Loucy (cell line): ENCODE data around the gene PP2D1.

Experiments
- H2AFZ ChIP-seq: fragments of 200-600 bp; sonication (generic); 2 replicates; pipeline ENCODE4 v1.6.0; 2016; ENCODE audit warnings: antibody characterized with exemption, mild to moderate bottlenecking, low read length, moderate library complexity
- H3F3A ChIP-seq: fragments of 200-600 bp; 2 replicates; pipeline ENCODE4 v1.6.0; 2016; ENCODE audit warnings: antibody characterized with exemption, low read depth, mild to moderate bottlenecking
- H3K27me3 ChIP-seq: fragments of 200-600 bp; sonication (generic); 2 replicates; pipeline ENCODE4 v1.6.1; 2014; ENCODE audit warnings: low read length, mild to moderate bottlenecking; ENCODE audit not compliant: insufficient read depth, poor library complexity, severe bottlenecking
- H3K36me3 ChIP-seq: fragments of 200-600 bp; sonication (generic); 2 replicates; pipeline ENCODE4 v1.6.1; 2016; ENCODE audit warnings: low read length; ENCODE audit not compliant: insufficient read depth
- H3K4me1 ChIP-seq: fragments of 200-600 bp; sonication (generic); 2 replicates; pipeline ENCODE4 v1.5.1; 2014; ENCODE audit warnings: low read length, mild to moderate bottlenecking; ENCODE audit not compliant: insufficient read depth, poor library complexity, severe bottlenecking
- H3K4me2 ChIP-seq: fragments of 200-600 bp; sonication (generic); 2 replicates; pipeline ENCODE4 v1.6.0; 2014; ENCODE audit warnings: antibody characterized with exemption, low read length, low read depth, mild to moderate bottlenecking; ENCODE audit not compliant: poor library complexity, severe bottlenecking
- H3K4me3 ChIP-seq: fragments of 200-600 bp; sonication (generic); 2 replicates; pipeline ENCODE4 v1.5.1; 2014; ENCODE audit warnings: low read length, mild to moderate bottlenecking, mixed read lengths; ENCODE audit not compliant: poor library complexity, severe bottlenecking
- H3K79me2 ChIP-seq: fragments of 200-600 bp; sonication (generic); 2 replicates; pipeline ENCODE4 v1.6.1; 2014; ENCODE audit warnings: low read length; ENCODE audit not compliant: insufficient read depth
- H3K9ac ChIP-seq: fragments of 200-600 bp; sonication (generic); 2 replicates; pipeline ENCODE4 v1.6.0; 2014; ENCODE audit warnings: mild to moderate bottlenecking, low read depth, low read length, moderate library complexity; ENCODE audit not compliant: poor library complexity, severe bottlenecking
- H3K9me2 ChIP-seq: fragments of 200-600 bp; sonication (generic); replicated peaks from 2 replicates; pipeline ENCODE4 v1.6.1; 2016; ENCODE audit warnings: low read depth, low read length, mixed read lengths
- H3K9me3 ChIP-seq: fragments of 200-600 bp; sonication (generic); 2 replicates; pipeline ENCODE4 v1.6.1; 2014; ENCODE audit warnings: mild to moderate bottlenecking, antibody characterized with exemption, low read length, low read depth; ENCODE audit not compliant: insufficient read depth
- H4K20me1 ChIP-seq: fragments of 200-600 bp; sonication (generic); 2 replicates; pipeline ENCODE4 v1.6.0; 2014; ENCODE audit warnings: antibody characterized with exemption, low read length, mild to moderate bottlenecking; ENCODE audit not compliant: insufficient read depth, poor library complexity, severe bottlenecking
- CTCF ChIP-seq: fragments of 200-600 bp; sonication (generic); conservative IDR thresholded peaks from 2 replicates; pipeline ENCODE4 v1.5.1; 2014; ENCODE audit warnings: mild to moderate bottlenecking, antibody characterized with exemption, low read length
- EZH2phosphoT487 ChIP-seq: fragments of 200-600 bp; IDR thresholded peaks from 2 replicates; pipeline ENCODE4 v1.6.1; 2018; ENCODE audit warnings: antibody characterized with exemption, mild to moderate bottlenecking, moderate library complexity, borderline replicate concordance

The PP2D1 gene

DNA sequence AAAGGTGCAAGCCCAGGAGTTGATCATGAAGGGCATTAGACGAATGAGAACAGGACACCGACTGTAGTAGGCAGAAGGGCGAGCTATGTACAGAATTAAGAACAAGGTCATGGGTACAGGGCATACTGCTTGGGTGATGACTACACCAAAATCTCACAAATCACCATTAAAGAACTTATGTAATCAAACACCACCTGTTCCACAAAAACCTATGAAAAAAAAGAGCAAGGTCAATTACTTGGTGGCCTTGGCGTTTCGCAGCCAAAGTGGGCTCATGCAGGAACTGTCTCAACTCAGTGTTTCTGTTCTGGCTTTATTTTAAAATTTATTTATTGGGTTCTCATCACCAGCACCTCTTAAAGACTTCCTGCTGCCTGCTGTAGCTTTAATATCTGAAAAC, 30.3 kb upstream of the PP2D1 start:
- Histone ChIP-seq H3K27me3 (no peaks in the 10 kb centered on the region), H3K9me3 (no peaks in the 10 kb centered on the region), H3K9ac (no peak overlapping the region), H3K79me2 (peaks cover 50% of the 10 kb centered on the region), H3K9me2 (no peaks in the 10 kb centered on the region), H3K36me3 (no peaks in the 10 kb centered on the region), H2AFZ (no peak overlapping the region), H3K4me3 (peak overlapping the region; percentile 96), H3K4me2 (peak overlapping the region; percentile 92), H3K4me1 (peaks cover 42% of the 10 kb centered on the region), H3F3A (peaks cover 3% of the 10 kb centered on the region; the same call in 1 of the 2 replicates), H4K20me1 (peaks cover 13% of the 10 kb centered on the region)
- no peak for TF ChIP-seq EZH2phosphoT487

GRCh38 chr3:20041197-20041780, 29.2 kb upstream of the PP2D1 start:
- no peaks in the 10 kb centered on the region for H3K27me3 ChIP-seq
- peak overlapping the region; percentile 92 for H2AFZ ChIP-seq
- H3K4me2 ChIP-seq = peak overlapping the region; percentile 92
- H3F3A ChIP-seq = peaks cover 3% of the 10 kb centered on the region; the same call in 1 of the 2 replicates
- H3K9me3 ChIP-seq = no peaks in the 10 kb centered on the region
- H4K20me1 ChIP-seq = peaks cover 13% of the 10 kb centered on the region
- 0 out of 2 replicates have a peak, but pooled peaks have one; percentile 17 for TF ChIP-seq CTCF
- TF ChIP-seq EZH2phosphoT487 = no peak
- peak overlapping the region; percentile 96 for H3K4me3 ChIP-seq
- H3K9ac ChIP-seq = peak overlapping the region; percentile 77
- no peaks in the 10 kb centered on the region for H3K36me3 ChIP-seq
- peaks cover 42% of the 10 kb centered on the region for H3K79me2 ChIP-seq
- H3K4me1 ChIP-seq = peaks cover 37% of the 10 kb centered on the region
- no peaks in the 10 kb centered on the region for H3K9me2 ChIP-seq

GRCh38 chr3:20040548-20041196, 28.6 kb upstream of the PP2D1 start:
- Histone ChIP-seq H3K9me3 (no peaks in the 10 kb centered on the region), H3K79me2 (peaks cover 36% of the 10 kb centered on the region), H2AFZ (peak overlapping the region; percentile 92), H3K9me2 (no peaks in the 10 kb centered on the region), H3K36me3 (no peaks in the 10 kb centered on the region), H3K27me3 (no peaks in the 10 kb centered on the region), H3K4me3 (peak overlapping the region; percentile 96), H3K9ac (peak overlapping the region; percentile 77), H3K4me1 (peaks cover 37% of the 10 kb centered on the region), H4K20me1 (peaks cover 13% of the 10 kb centered on the region), H3K4me2 (peak overlapping the region; percentile 92), H3F3A (peaks cover 3% of the 10 kb centered on the region; the same call in 1 of the 2 replicates)
- TF ChIP-seq CTCF (no peak; the same call in 1 of the 2 replicates), EZH2phosphoT487 (no peak)
